CD1c-positive myeloid dendritic cell (primary cell): ENCODE data around the gene NXN.
A peak's percentile ranks its signal among the peaks of the same experiment; 100 is the strongest.

Experiments used
- DNase-seq: peaks from one replicate; pipeline ENCODE4 v3.0.0-alpha.2; 2016; ENCODE audit errors: extremely low spot score

Gene NXN

GRCh38 chr17:979539-980405 lies at the start of gene NXN:
TSS of gene NXN (minus strand) at chr17:979776.
- peak; percentile 75 for DNase-seq

- DNase-seq: no peak
These were observed 47.5 kb upstream of the NXN start for GRCh38 chr17:1027044-1027443.

- DNase-seq: no peak
These were observed 47.0 kb upstream of the NXN start for GRCh38 chr17:1026599-1026975.

- no peak for DNase-seq
These were observed 46.4 kb upstream of the NXN start for GRCh38 chr17:1025733-1026598.

- no peak for DNase-seq
These were observed 44.5 kb upstream of the NXN start for GRCh38 chr17:1024076-1024475.

- DNase-seq: no peak
These were observed 42.9 kb upstream of the NXN start for GRCh38 chr17:1022278-1023024.

GRCh38 chr17:1021147-1021546 lies 41.6 kb upstream of the NXN start:
- no peak for DNase-seq

GRCh38 chr17:1019451-1019850 lies 39.9 kb upstream of the NXN start:
- no peak for DNase-seq

- no peak for DNase-seq
These were observed 39.0 kb upstream of the NXN start for GRCh38 chr17:1018547-1018946.

GRCh38 chr17:1013729-1014090 lies 34.1 kb upstream of the NXN start:
- DNase-seq: no peak

GRCh38 chr17:1012823-1013728 lies 33.5 kb upstream of the NXN start:
- no peak for DNase-seq

- no peak for DNase-seq
These were observed 32.5 kb upstream of the NXN start for GRCh38 chr17:1011760-1012735.

GRCh38 chr17:1011138-1011537 lies 31.6 kb upstream of the NXN start:
- no peak for DNase-seq

- no peak for DNase-seq
These were observed 31.0 kb upstream of the NXN start for GRCh38 chr17:1010586-1010985.

GRCh38 chr17:1010086-1010450 lies 30.5 kb upstream of the NXN start:
- DNase-seq: no peak

- DNase-seq: no peak
These were observed 29.9 kb upstream of the NXN start for GRCh38 chr17:1009229-1010085.

GRCh38 chr17:1008008-1008761 lies 28.6 kb upstream of the NXN start:
- no peak for DNase-seq

- no peak for DNase-seq
These were observed 27.9 kb upstream of the NXN start for GRCh38 chr17:1007310-1008007.
